Choroid plexus epithelial cell (primary cell): ENCODE results near the gene MKI67.

Experiments used
- DNase-seq: peaks from one replicate; pipeline ENCODE4 v3.0.0-alpha.2; 2010; ENCODE audit warnings: low read depth
- H3K4me3 ChIP-seq: 2 replicates; pipeline ENCODE4 v1.5.1; 2011; ENCODE audit warnings: low read depth, mild to moderate bottlenecking, control low read depth, low read length, moderate library complexity
- TF ChIP-seq, protein P1 (sequence below): conservative IDR thresholded peaks from 2 replicates; pipeline ENCODE4 v1.5.1; 2011; ENCODE audit warnings: low read depth, mild to moderate bottlenecking, control low read depth, inconsistent platforms, low read length, moderate library complexity

MKI67 gene

DNA sequence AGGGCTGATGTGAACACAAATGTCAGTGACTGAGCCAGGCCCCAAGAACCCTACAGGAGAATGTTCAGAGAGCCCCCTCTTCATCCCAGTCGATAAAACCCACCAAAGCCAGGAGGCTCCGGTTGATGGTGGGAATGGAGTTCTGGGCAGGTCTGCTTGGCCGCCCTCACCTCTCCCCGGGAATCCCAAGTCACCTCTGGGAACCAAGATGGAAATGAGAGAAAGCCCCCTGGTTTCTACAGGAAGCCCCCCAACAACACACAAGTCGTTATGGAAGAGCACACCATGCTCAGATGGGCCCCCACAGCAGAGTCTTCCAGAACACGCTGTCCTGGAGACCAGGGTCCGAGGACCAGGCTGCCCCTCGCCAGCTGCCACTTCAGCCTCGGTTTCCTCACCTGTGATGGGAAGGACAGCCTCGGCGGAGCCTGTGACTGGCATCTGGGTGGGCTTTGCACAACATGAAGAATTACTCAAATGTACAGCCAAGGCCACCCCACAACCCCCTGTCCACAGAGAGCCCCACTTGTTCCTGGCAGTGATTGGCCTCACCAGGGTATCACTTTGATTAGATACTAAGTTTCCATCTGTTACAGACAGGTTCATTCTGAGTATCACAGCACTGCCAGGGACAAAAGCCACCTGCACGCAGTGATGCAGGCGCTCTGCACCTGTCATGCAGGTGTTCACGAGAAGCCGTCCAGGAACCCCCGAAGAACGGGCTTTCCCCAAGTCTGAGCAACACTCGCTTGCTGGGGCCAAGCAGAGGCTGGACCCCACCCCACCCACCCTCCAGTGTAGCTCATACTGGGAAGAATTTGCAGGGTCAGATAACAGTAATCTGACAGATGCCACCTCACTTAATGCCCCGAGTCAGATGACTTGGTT lies 57.6 kb downstream of the MKI67 start:
- TF ChIP-seq, protein P1, sequence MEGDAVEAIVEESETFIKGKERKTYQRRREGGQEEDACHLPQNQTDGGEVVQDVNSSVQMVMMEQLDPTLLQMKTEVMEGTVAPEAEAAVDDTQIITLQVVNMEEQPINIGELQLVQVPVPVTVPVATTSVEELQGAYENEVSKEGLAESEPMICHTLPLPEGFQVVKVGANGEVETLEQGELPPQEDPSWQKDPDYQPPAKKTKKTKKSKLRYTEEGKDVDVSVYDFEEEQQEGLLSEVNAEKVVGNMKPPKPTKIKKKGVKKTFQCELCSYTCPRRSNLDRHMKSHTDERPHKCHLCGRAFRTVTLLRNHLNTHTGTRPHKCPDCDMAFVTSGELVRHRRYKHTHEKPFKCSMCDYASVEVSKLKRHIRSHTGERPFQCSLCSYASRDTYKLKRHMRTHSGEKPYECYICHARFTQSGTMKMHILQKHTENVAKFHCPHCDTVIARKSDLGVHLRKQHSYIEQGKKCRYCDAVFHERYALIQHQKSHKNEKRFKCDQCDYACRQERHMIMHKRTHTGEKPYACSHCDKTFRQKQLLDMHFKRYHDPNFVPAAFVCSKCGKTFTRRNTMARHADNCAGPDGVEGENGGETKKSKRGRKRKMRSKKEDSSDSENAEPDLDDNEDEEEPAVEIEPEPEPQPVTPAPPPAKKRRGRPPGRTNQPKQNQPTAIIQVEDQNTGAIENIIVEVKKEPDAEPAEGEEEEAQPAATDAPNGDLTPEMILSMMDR = no peak
- DNase-seq = no peak
- no peak overlapping the region for H3K4me3 ChIP-seq

DNA sequence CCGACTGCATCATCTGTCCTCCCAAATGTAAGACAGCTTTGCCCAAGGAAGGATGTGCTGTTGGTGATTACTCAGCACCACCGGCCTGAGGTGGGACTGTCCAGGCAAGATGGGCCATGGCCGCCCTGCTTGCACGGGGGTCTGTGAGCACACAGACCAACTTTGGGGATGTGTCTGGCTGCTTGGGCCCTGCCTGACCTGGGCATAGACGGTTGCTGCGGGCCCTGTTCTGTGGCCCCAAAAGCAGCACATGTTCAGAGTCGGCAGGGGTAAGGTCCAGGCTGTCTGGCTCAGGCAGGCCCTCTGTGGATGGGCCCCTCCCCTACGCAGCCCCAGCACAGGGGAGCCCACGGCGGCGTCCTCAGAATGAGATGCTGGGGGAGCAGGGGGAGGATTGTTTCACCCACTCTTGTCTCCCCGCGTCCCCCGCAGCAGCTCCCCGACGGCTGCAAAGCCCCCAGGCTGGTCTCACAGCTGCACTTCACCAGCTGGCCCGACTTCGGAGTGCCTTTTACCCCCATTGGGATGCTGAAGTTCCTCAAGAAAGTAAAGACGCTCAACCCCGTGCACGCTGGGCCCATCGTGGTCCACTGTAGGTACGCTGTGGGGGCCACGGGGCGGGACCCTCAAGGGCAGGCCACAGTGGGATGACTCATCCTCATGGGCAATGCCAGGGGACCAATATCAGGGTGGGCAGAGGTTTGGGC lies 58.4 kb downstream of the MKI67 start:
- TF ChIP-seq, protein P1 = no peak

DNA sequence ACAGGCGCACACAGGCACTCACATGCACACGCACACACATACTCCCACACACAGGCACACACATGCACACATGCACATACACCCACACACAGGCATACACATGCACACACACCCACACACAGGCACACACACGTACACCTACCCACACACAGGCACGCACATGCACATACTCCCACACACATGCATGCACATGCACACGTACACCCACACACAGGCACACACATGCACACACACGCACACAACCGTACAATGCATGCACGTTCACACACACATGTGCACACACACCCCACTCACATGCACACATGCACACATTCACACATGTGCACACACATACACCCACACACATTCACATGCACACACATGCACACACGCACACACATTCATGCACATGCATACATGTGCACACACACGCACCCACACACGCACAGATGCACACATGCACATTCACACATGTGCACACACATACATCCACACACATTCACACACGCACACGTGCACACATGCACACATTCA lies 59.3 kb downstream of the MKI67 start:
- H3K4me3 ChIP-seq = no peak overlapping the region
- TF ChIP-seq, protein P1 = no peak
- no peak for DNase-seq

More for the DNA sequence above, 58.4 kb downstream of the MKI67 start:
- H3K4me3 ChIP-seq = no peak overlapping the region
- no peak for DNase-seq

DNA sequence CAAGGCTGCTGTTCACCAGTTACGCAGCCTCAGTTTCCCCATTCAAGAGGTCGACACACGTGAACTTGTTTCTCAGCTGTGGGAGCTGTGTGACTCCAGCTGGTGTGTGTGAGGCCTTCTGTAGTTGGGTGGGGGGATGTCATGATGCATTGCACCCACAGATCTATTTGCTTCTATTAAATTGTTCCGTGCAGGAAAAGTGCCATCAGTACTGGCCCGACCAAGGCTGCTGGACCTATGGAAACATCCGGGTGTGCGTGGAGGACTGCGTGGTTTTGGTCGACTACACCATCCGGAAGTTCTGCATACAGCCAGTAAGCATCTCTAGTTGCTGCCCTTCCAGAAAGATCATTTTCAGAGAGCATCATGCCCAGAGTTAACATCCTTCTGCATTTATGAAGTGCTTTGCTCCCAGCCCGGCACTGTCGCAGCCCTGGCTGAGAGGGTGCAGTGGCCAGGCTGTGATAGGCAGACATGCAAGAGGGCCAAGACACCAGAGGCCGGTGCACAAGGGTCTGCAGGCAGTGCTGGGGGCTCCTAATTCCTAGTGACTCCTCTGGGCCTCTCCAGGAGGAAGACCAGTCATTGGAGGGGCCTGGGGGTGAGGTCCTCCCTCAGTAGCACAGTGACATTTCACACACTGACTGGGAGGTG lies 60.2 kb downstream of the MKI67 start:
- no peak overlapping the region for H3K4me3 ChIP-seq
- DNase-seq = no peak
- TF ChIP-seq, protein P1 = no peak

DNA sequence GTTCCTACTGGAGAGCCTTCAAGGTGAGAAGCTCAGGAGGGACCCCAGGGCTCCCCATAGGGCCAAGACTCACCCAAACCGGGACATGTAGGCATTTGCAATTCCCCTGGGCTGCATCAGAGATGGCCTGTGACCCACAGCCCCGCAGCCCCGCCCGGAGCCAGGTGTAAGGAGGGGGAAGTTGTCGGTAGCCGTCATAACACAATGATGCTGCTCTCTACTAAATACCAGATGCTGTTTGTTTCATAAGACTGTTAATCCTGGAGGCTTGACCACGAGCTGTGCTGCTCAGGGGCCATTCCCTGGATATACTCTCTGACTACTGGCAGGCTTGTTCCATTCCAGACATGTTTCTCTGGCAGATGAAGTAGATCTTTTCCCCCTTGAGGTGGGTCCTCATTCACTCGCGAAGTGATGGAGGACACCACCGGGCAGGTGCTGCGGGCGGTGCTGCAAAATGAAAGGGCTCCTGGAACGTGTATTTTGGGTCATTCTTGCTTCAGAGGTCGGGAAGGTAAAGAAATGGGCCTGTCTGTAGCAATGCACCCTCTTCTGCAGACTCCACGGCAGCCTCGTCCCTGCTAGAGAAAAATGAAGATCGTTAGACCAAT lies 61.1 kb downstream of the MKI67 start:
- no peak overlapping the region for H3K4me3 ChIP-seq
- TF ChIP-seq, protein P1 = no peak
- DNase-seq = peak; percentile 42

DNA sequence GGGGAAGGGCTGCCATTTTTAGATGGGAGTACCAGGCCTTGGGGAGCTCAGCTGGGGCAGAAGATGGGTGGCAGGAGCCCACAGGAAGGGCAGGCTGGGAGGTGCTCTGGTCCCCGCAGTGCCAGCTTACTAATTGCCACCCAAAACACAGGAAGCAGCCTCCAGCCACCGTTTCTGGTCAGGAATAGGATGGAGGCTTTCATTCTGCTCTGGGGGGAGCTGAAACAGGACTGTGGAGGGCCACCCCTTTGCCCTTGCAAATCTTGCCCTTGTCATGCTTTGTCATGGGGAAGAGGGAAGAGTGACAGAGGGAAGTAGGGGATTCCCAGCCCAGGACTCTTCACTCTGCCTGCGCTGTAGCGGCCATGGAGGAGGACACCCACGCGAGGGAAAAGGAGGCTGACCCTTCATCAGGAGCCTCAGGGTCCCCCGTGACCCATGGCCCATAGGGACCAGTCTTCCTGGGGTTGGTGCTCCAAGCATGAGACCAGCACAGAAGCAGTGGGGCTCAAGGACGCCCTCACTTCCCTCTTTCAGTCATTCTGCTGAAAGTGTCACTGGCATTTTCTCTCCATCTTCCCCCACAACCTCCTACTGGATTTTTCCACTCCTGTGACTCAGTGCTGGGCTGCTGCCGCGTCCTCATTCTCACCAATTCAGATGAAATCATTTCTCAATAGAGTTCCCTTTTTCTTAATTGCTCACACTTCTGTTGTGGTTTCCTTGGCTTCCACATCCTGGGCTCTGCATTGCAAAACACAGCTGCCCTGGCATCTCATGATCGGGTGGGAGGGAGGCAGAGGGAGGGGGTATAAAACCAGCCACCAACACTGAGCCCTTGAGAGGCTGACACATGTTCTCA lies 61.9 kb downstream of the MKI67 start:
- DNase-seq = peak; percentile 83
- no peak overlapping the region for H3K4me3 ChIP-seq
- TF ChIP-seq, protein P1 = no peak
